Measurements from ENCODE around the gene FANK1.
A peak's percentile ranks its signal among the peaks of the same experiment; 100 is the strongest.
"Not testable (repeated sequence)": the region's sequence is repeated elsewhere in the genome, so short reads cannot be mapped to it uniquely, and the experiment has no call there.

DNA sequence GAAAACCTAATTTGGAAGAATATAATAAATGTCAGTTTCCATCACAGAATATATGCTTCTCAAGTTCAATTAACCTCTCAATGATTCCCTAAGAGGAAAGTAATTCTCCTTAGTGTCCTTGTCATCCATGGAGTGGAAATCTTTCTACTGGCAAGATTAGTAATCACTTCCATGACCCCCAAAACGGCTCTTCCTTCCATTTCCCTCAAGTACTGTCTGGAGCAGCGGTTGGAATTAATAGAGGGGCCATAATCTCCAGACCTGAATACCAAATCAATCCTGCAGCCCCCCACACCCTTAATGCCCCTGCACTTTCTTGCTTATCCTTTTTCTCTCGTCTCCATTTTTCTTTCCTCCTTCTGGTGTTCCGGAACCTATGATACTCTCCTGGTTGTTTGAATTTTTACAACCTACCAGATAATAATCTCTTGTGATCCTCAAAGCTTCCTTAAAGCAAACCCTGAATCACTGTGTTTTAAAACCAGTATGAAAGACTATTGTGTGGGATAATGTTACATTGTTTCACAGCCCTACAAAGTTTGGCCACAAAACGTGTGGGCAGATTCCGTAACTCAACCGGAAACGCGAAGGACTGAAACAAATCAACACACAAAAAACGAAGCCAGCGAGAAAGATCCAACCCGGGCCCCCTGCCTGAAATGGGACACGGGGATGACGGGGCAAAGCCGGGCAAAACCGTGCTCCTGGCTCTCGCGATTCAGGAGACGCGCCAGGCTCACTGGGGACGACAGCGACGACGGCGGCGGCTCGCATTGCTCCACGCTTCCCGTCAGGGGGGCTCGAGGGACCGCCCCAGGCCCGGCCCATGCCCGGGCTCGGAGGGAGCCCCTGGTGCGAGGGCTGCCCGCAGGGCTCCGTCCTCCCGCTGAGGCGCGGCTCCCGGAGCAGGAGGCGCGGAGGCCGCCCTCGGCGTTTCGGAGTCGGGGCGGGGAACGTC, 955 bp upstream of the FANK1 start:
- not testable (repeated sequence) for TF ChIP-seq FOXM1 (IDR thresholded peaks at IDR 0.05; ENCODE audit: borderline replicate concordance); SUZ12 (IDR thresholded peaks at IDR 0.05); TARDBP (IDR thresholded peaks at IDR 0.05); SP1 (IDR thresholded peaks at IDR 0.05); ARNT (IDR thresholded peaks at IDR 0.05)
- peak; percentile 60 for TF ChIP-seq L3MBTL2 (conservative IDR thresholded peaks at IDR 0.05)
- TF ChIP-seq, protein P1, sequence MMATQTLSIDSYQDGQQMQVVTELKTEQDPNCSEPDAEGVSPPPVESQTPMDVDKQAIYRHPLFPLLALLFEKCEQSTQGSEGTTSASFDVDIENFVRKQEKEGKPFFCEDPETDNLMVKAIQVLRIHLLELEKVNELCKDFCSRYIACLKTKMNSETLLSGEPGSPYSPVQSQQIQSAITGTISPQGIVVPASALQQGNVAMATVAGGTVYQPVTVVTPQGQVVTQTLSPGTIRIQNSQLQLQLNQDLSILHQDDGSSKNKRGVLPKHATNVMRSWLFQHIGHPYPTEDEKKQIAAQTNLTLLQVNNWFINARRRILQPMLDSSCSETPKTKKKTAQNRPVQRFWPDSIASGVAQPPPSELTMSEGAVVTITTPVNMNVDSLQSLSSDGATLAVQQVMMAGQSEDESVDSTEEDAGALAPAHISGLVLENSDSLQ (IDR thresholded peaks at IDR 0.05), result not testable (repeated sequence)
